IMR-90 (cell line): ENCODE data around the gene KLC4. TPM values are rescaled to one million over a fixed set of nuclear protein-coding genes. Genes with fewer than 3 reads are reported as not detected.

Experiments
- ATAC-seq: fragments of 200-7000 bp; cut with Tn5 transposase; 2 replicates; pipeline ENCODE4 v1.9.1; 2020; ENCODE audit warnings: low read depth, mild to moderate bottlenecking, moderate library complexity
- BruUV-seq: library from RNA; stranded (reverse); fragments of 400-500 nt; replicated peaks from 2 replicates; lab custom pipeline; 2021; lab: Mats Ljungman, UMichigan
- CTCF ChIA-PET: fragments of 300-600 bp; formaldehyde crosslinking; extraction: SDS; loops from one replicate; lab custom pipeline; 2021; ENCODE audit warnings: antibody characterized with exemption; lab: Yijun Ruan, JAX
- POLR2A ChIA-PET: fragments of 300-600 bp; sonication (Branson Sonifier 250); formaldehyde crosslinking; loops from one replicate; lab custom pipeline; 2022; ENCODE audit warnings: antibody characterized with exemption; ENCODE audit not compliant: unreplicated experiment; lab: Charles Lee
- DNase-seq: peaks from one replicate; pipeline ENCODE4 v3.0.0; 2013
- H2AFZ ChIP-seq: replicated peaks from 2 replicates; pipeline ENCODE3; 2013; ENCODE audit warnings: low read length, mild to moderate bottlenecking; ENCODE audit not compliant: poor library complexity
- H2AK5ac ChIP-seq: 2 replicates; pipeline ENCODE4 v1.6.1; 2013; ENCODE audit warnings: low read depth, low read length, inconsistent platforms
- H2AK9ac ChIP-seq: replicated peaks from 2 replicates; pipeline ENCODE3; 2013; ENCODE audit warnings: mild to moderate bottlenecking, low read depth, low read length, moderate library complexity; ENCODE audit not compliant: poor library complexity
- H2BK120ac ChIP-seq: 2 replicates; pipeline ENCODE4 v1.6.1; 2013; ENCODE audit warnings: low read depth, low read length, inconsistent platforms
- H2BK15ac ChIP-seq: 3 replicates; pipeline ENCODE4 v1.6.1; 2013; ENCODE audit warnings: low read depth, low read length, inconsistent platforms
- H2BK20ac ChIP-seq: 2 replicates; pipeline ENCODE4 v1.6.1; 2013; ENCODE audit warnings: low read depth, mild to moderate bottlenecking, inconsistent platforms, low read length, moderate library complexity
- H2BK5ac ChIP-seq: 2 replicates; pipeline ENCODE4 v1.6.1; 2013; ENCODE audit warnings: mild to moderate bottlenecking, low read depth, low read length, inconsistent platforms; ENCODE audit not compliant: poor library complexity, severe bottlenecking
- H3K14ac ChIP-seq: replicated peaks from 2 replicates; pipeline ENCODE4 v1.6.1; 2013; ENCODE audit warnings: low read depth, low read length, inconsistent platforms
- H3K18ac ChIP-seq: 2 replicates; pipeline ENCODE4 v1.6.1; 2013; ENCODE audit warnings: low read depth, low read length, control low read depth
- H3K23ac ChIP-seq: 2 replicates; pipeline ENCODE4 v1.6.1; 2013; ENCODE audit warnings: low read depth, low read length, inconsistent platforms
- H3K27ac ChIP-seq: 2 replicates; pipeline ENCODE4 v1.5.1; 2013; ENCODE audit warnings: mild to moderate bottlenecking, control low read depth, low read length; ENCODE audit not compliant: insufficient read depth
- H3K27me3 ChIP-seq: 2 replicates; pipeline ENCODE4 v1.6.1; 2013; ENCODE audit warnings: low read length; ENCODE audit not compliant: control insufficient read depth, insufficient read depth
- H3K36me3 ChIP-seq: 2 replicates; pipeline ENCODE4 v1.6.1; 2013; ENCODE audit warnings: low read length, mixed read lengths; ENCODE audit not compliant: control insufficient read depth, insufficient read depth
- H3K4ac ChIP-seq: 2 replicates; pipeline ENCODE4 v1.6.1; 2013; ENCODE audit warnings: low read depth, low read length, inconsistent platforms
- H3K4me1 ChIP-seq: 2 replicates; pipeline ENCODE4 v1.6.1; 2013; ENCODE audit warnings: low read length, mixed read lengths; ENCODE audit not compliant: control insufficient read depth, insufficient read depth
- H3K4me2 ChIP-seq: 2 replicates; pipeline ENCODE4 v1.6.1; 2013; ENCODE audit warnings: low read depth, mild to moderate bottlenecking, control low read depth, low read length, moderate library complexity
- H3K4me3 ChIP-seq: 2 replicates; pipeline ENCODE4 v1.5.1; 2013; ENCODE audit warnings: low read depth, mild to moderate bottlenecking, control low read depth, low read length, moderate library complexity; ENCODE audit not compliant: insufficient read depth
- H3K56ac ChIP-seq: 2 replicates; pipeline ENCODE4 v1.6.1; 2013; ENCODE audit warnings: low read length, inconsistent platforms; ENCODE audit not compliant: insufficient read depth; ENCODE audit errors: extremely low read depth
- H3K79me1 ChIP-seq, 2 experiments: 2 replicates each; pipeline ENCODE4 v1.6.1; 2013; ENCODE audit warnings: low read length in 2 of 2, inconsistent platforms in 1 of 2, low read depth in 1 of 2
- H3K9ac ChIP-seq: 2 replicates; pipeline ENCODE4 v1.6.1; 2013; ENCODE audit warnings: low read depth, low read length, control low read depth
- H3K9me1 ChIP-seq: 2 replicates; pipeline ENCODE4 v1.6.1; 2013; ENCODE audit warnings: low read length, inconsistent platforms; ENCODE audit not compliant: insufficient read depth
- H3K9me3 ChIP-seq: 2 replicates; pipeline ENCODE4 v1.6.1; 2013; ENCODE audit warnings: low read length; ENCODE audit not compliant: control insufficient read depth, insufficient read depth
- H4K20me1 ChIP-seq: 2 replicates; pipeline ENCODE4 v1.6.1; 2013; ENCODE audit warnings: low read length, inconsistent platforms; ENCODE audit not compliant: insufficient read depth
- H4K5ac ChIP-seq: 2 replicates; pipeline ENCODE4 v1.6.1; 2013; ENCODE audit warnings: mild to moderate bottlenecking, low read depth, low read length, control low read depth
- H4K8ac ChIP-seq, 2 experiments: 2 replicates each; pipeline ENCODE4 v1.6.1; 2013; ENCODE audit warnings: low read depth in 2 of 2, low read length in 2 of 2, control low read depth in 1 of 2, inconsistent platforms in 1 of 2
- H4K91ac ChIP-seq: 2 replicates; pipeline ENCODE4 v1.6.1; 2013; ENCODE audit warnings: low read depth, low read length, inconsistent platforms; ENCODE audit not compliant: insufficient read depth
- CEBPB ChIP-seq: IDR thresholded peaks from 2 replicates; pipeline ENCODE4 v1.6.1; 2012; ENCODE audit warnings: low read depth, low read length, improper control_type of control experiment
- FOS ChIP-seq: fragments of 150-350 bp; IDR thresholded peaks from 2 replicates; pipeline ENCODE4 v1.6.1; 2016; ENCODE audit warnings: low read depth, low read length
- MAFK ChIP-seq: IDR thresholded peaks from 2 replicates; pipeline ENCODE4 v1.6.1; 2012; ENCODE audit warnings: low read depth, low read length, improper control_type of control experiment
- MAZ ChIP-seq: IDR thresholded peaks from 2 replicates; pipeline ENCODE4 v1.6.1; 2012; ENCODE audit warnings: low read depth, mild to moderate bottlenecking, low read length, improper control_type of control experiment, moderate library complexity, borderline replicate concordance
- MXI1 ChIP-seq: IDR thresholded peaks from 2 replicates; pipeline ENCODE4 v1.6.1; 2012; ENCODE audit warnings: low read depth, mild to moderate bottlenecking, low read length, moderate library complexity, borderline replicate concordance
- NFE2L2 ChIP-seq: fragments of 150-350 bp; IDR thresholded peaks from 2 replicates; pipeline ENCODE4 v1.6.1; 2016; ENCODE audit warnings: low read depth, mild to moderate bottlenecking, low read length
- POLR2A ChIP-seq: IDR thresholded peaks from 2 replicates; pipeline ENCODE4 v1.6.1; 2012; ENCODE audit warnings: mild to moderate bottlenecking, low read depth, low read length
- RAD21 ChIP-seq: IDR thresholded peaks from 2 replicates; pipeline ENCODE4 v1.6.1; 2012; ENCODE audit warnings: low read length, improper control_type of control experiment
- RCOR1 ChIP-seq: IDR thresholded peaks from 2 replicates; pipeline ENCODE4 v1.6.1; 2012; ENCODE audit warnings: mild to moderate bottlenecking, low read length, improper control_type of control experiment; ENCODE audit not compliant: insufficient replicate concordance
- RFX5 ChIP-seq: IDR thresholded peaks from 2 replicates; pipeline ENCODE4 v1.8.0; 2012; ENCODE audit warnings: low read depth, mild to moderate bottlenecking, low read length, moderate library complexity
- SMC3 ChIP-seq: fragments of 150-350 bp; IDR thresholded peaks from 2 replicates; pipeline ENCODE4 v1.6.1; 2016; ENCODE audit warnings: low read depth, mild to moderate bottlenecking, antibody characterized with exemption, low read length, moderate library complexity
- WGBS, 2 experiments: methylation state at CpG; one replicate each; pipeline versions ENCODE4 v1.1.5 to v1.1.7; 2013; ENCODE audit warnings: missing lambda C conversion rate in 2 of 2; ENCODE audit not compliant: insufficient read length in 1 of 2; ENCODE audit errors: extremely low coverage in 2 of 2; 5-methylcytosine and 5-hydroxymethylcytosine counted together
- dilution Hi-C: fragments of 300-500 bp; cut with HindIII; formaldehyde crosslinking; loops from one replicate; pipeline ENCODE4 v1.14.3; 2018; ENCODE audit warnings: low sequenced_read_pairs; ENCODE audit not compliant: unreplicated experiment
- in situ Hi-C: fragments of 300-500 bp; cut with MboI; formaldehyde crosslinking; loops from 3 replicates; pipeline ENCODE4 v1.14.3; 2019; ENCODE audit warnings: low sequenced_read_pairs, inconsistent platforms, mixed read lengths
- intact Hi-C: fragments of 100-400 bp; cut with micrococcal nuclease; formaldehyde crosslinking; loops from 2 replicates; pipeline ENCODE4 v1.10.0; 2022
- polyA plus RNA-seq, 3 experiments: library from polyadenylated mRNA; depleted of rRNA; stranded (reverse); fragments of >200 nt; gene quantifications; 2 replicates each; pipeline ENCODE4 v1.2.3, GENCODE V29; 2012; ENCODE audit warnings: low replicate concordance in 1 of 3
- total RNA-seq: library from RNA; depleted of rRNA; stranded (reverse); fragments of >200 nt; gene quantifications from 2 replicates; pipeline ENCODE4 v1.2.3, GENCODE V29; 2012
- TF ChIP-seq, protein P1 (sequence below): conservative IDR thresholded peaks from 2 replicates; pipeline ENCODE4 v1.5.1; 2012; ENCODE audit warnings: mild to moderate bottlenecking, low read depth, low read length, improper control_type of control experiment

KLC4 gene
- total and polyA plus RNA-seq, 2 of the 4 experiments (the other 2 are of a cell fraction): 10.9 to 13.0 TPM

DNA sequence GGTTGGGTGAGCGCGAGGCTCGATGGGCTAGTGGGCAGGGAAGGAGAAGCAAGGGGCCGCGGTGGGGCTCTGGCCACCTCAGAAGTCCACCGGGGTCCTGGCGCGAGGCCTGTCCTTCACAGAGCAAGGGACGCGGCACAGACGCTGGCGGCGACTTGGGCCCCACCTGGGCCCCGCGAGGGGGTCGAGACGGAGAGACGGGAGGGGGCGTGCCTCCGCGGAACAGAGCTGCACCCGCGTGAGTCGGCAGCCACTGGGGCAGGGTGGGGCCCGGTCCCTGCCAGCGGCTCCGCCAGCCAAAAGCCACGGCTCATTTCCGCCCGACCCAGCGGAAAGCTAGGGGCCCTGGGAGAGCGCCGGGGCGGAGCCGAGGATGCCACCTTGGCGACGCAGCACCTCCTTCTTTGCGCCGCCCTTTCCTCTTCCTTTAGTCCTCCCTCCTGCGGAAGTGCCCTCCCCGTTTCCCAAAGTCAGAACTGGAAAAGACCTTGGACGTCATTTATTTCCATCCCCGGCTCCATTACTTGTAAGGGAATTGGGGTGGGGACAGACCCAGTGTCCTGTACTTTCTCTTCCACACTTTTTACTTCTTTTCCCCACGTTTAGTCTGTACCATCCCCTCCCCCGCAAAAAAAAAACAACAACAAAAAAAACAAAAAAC, 5.8 kb upstream of the KLC4 start, which contains the start of gene CUL7:
CUL7 (minus strand) TSS at position 307 of the 661 bp plus-strand sequence. CDS start 1,063 bp downstream, outside the sequence.
- H3K79me1 ChIP-seq: peaks cover 26 to 60% of the 10 kb centered on the region in 2 experiments
- peak within 1 kb of the TSS; percentile 88 for H4K91ac ChIP-seq
- H3K56ac ChIP-seq: peak within 1 kb of the TSS; percentile 89
- ChIA-PET POLR2A (interaction anchor here (0.5 to 1.1 kb wide), 5 partner anchors 9 to 303 kb away, joined by 3 to 4 read pairs (median 3); no protein-coding TSS in a partner anchor), CTCF (no interaction called here)
- H2BK20ac ChIP-seq: no peak within 1 kb of the TSS
- H3K27ac ChIP-seq: peak within 1 kb of the TSS; percentile 87
- peak within 1 kb of the TSS; percentile 62 for H3K18ac ChIP-seq
- no TSS peak for BruUV-seq
- H4K8ac ChIP-seq: peak within 1 kb of the TSS; percentile 84 to 100
- peak within 1 kb of the TSS; percentile 93 for H2AFZ ChIP-seq
- 0% methylated on average over 14 of the region's 45 CpGs; no CpG with 5 or more reads in 1 of the 2 experiments for WGBS, 2 experiments
- intact Hi-C loops (loop anchor here (1.0 to 5.0 kb wide), 3 partner anchors 9 to 89 kb away; no protein-coding TSS in a partner anchor), dilution Hi-C loops (no loop called here), in situ Hi-C loops (no loop called here)
- no peaks in the 10 kb centered on the region for H3K27me3 ChIP-seq
- ATAC-seq (peak; percentile 95), DNase-seq (peak; percentile 93)
- peak within 1 kb of the TSS; percentile 95 for H3K9ac ChIP-seq
- H2BK120ac ChIP-seq: peak within 1 kb of the TSS; percentile 71
- peak within 1 kb of the TSS; percentile 68 for H3K4me3 ChIP-seq
- H2BK5ac ChIP-seq: peak within 1 kb of the TSS; percentile 87
- H3K4ac ChIP-seq: peak within 1 kb of the TSS; percentile 98
- no peaks in the 10 kb centered on the region for H3K9me3 ChIP-seq
- H2AK9ac ChIP-seq: peak within 1 kb of the TSS; percentile 100
- H3K36me3 ChIP-seq: peaks cover 40% of the 10 kb centered on the region
- peak within 1 kb of the TSS; percentile 54; the same call in 1 of the 3 replicates for H2BK15ac ChIP-seq
- peaks cover 21% of the 10 kb centered on the region for H3K9me1 ChIP-seq
- peak within 1 kb of the TSS; percentile 100 for H2AK5ac ChIP-seq
- no peaks in the 10 kb centered on the region for H4K20me1 ChIP-seq
- no peak for TF ChIP-seq RCOR1
- TF ChIP-seq, protein P1, sequence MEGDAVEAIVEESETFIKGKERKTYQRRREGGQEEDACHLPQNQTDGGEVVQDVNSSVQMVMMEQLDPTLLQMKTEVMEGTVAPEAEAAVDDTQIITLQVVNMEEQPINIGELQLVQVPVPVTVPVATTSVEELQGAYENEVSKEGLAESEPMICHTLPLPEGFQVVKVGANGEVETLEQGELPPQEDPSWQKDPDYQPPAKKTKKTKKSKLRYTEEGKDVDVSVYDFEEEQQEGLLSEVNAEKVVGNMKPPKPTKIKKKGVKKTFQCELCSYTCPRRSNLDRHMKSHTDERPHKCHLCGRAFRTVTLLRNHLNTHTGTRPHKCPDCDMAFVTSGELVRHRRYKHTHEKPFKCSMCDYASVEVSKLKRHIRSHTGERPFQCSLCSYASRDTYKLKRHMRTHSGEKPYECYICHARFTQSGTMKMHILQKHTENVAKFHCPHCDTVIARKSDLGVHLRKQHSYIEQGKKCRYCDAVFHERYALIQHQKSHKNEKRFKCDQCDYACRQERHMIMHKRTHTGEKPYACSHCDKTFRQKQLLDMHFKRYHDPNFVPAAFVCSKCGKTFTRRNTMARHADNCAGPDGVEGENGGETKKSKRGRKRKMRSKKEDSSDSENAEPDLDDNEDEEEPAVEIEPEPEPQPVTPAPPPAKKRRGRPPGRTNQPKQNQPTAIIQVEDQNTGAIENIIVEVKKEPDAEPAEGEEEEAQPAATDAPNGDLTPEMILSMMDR: 0 out of 2 replicates have a peak, but pooled peaks have one; percentile 5
- TF ChIP-seq SMC3: no peak
- TF ChIP-seq RFX5: no peak
- no peak for TF ChIP-seq FOS
- peak; percentile 93 for TF ChIP-seq MAZ
- TF ChIP-seq RAD21: peak; percentile 4; the same call in 1 of the 2 replicates
- TF ChIP-seq POLR2A: peak; percentile 90
- TF ChIP-seq MAFK: no peak
- peak; percentile 90 for TF ChIP-seq MXI1
- TF ChIP-seq NFE2L2: no peak
- no peak for TF ChIP-seq CEBPB
- H3K23ac ChIP-seq: peak within 1 kb of the TSS; percentile 98
- H3K4me1 ChIP-seq: peaks cover 20% of the 10 kb centered on the region
- H3K14ac ChIP-seq: peak within 1 kb of the TSS; percentile 98
- H4K5ac ChIP-seq: peak within 1 kb of the TSS; percentile 99
- peak within 1 kb of the TSS; percentile 99 for H3K4me2 ChIP-seq
